Measurements from ENCODE around the gene MYRFL.

GRCh38 chr12:69966839-69967238 lies 141.8 kb downstream of the MYRFL start:
- no peak for TF ChIP-seq CTCF (IDR thresholded peaks at IDR 0.05; ENCODE audit: control extremely low read depth in 1 of 3, insufficient read depth in 1 of 3, low read depth in 1 of 3, low read length in 3 of 3)
- no peak for TF ChIP-seq NRF1 (IDR thresholded peaks at IDR 0.05; ENCODE audit: low read depth, low read length)
- no peak for TF ChIP-seq CBX5 (IDR thresholded peaks at IDR 0.05; ENCODE audit: low read depth, low read length)
- no peak for TF ChIP-seq TBP (IDR thresholded peaks at IDR 0.05; ENCODE audit: low read depth, low read length)
- no peak for TF ChIP-seq SUZ12 (IDR thresholded peaks at IDR 0.05; ENCODE audit: low read length)
- TF ChIP-seq POLR2AphosphoS5 (IDR thresholded peaks at IDR 0.05; ENCODE audit: low read depth, low read length) = no peak
- no peak for TF ChIP-seq RNF2 (IDR thresholded peaks at IDR 0.05; ENCODE audit: borderline replicate concordance, low read depth, low read length, missing control alignments, poor library complexity, severe bottlenecking)
